ENCODE results near the gene CHST6.
"Not testable (repeated sequence)": the region's sequence is repeated elsewhere in the genome, so short reads cannot be mapped to it uniquely, and the experiment has no call there.

Gene CHST6

GRCh38 chr16:75472908-75473877 lies 22.0 kb downstream of the CHST6 start:
- no peak for DNase-seq

- DNase-seq, result peak; percentile 41
These were observed 23.3 kb downstream of the CHST6 start for GRCh38 chr16:75471723-75472633.

- DNase-seq, result no peak
These were observed 28.5 kb downstream of the CHST6 start for GRCh38 chr16:75466760-75467159.

- peak; percentile 96 for DNase-seq
These were observed 30.9 kb downstream of the CHST6 start, which contains the start of gene TMEM170A for GRCh38 chr16:75464122-75464918. TSS of gene TMEM170A (minus strand) at chr16:75464689. CDS start at chr16:75464600, 89 bp downstream.

- DNase-seq, result peak; percentile 26
These were observed 31.7 kb downstream of the CHST6 start for GRCh38 chr16:75463389-75464121.

- no peak for DNase-seq
These were observed 32.4 kb downstream of the CHST6 start for GRCh38 chr16:75462806-75463205.

GRCh38 chr16:75461575-75461974 lies 33.7 kb downstream of the CHST6 start:
- DNase-seq, result no peak

- no peak for DNase-seq
These were observed 34.8 kb downstream of the CHST6 start for GRCh38 chr16:75460446-75460845.

- DNase-seq, result no peak
These were observed 35.5 kb downstream of the CHST6 start for GRCh38 chr16:75459691-75460090.

- no peak for DNase-seq
These were observed 36.8 kb downstream of the CHST6 start for GRCh38 chr16:75458439-75458838.

- DNase-seq, result no peak
These were observed 37.2 kb downstream of the CHST6 start for GRCh38 chr16:75458029-75458428.

- DNase-seq, result no peak
These were observed 37.7 kb downstream of the CHST6 start for GRCh38 chr16:75457485-75458021.

GRCh38 chr16:75456971-75457370 lies 38.3 kb downstream of the CHST6 start:
- no peak for DNase-seq

GRCh38 chr16:75456486-75456885 lies 38.8 kb downstream of the CHST6 start:
- DNase-seq, result not testable (repeated sequence)

- DNase-seq, result no peak
These were observed 39.6 kb downstream of the CHST6 start for GRCh38 chr16:75455677-75456076.

- no peak for DNase-seq
These were observed 42.6 kb downstream of the CHST6 start for GRCh38 chr16:75452464-75453190.

- DNase-seq, result no peak
These were observed 48.8 kb downstream of the CHST6 start for GRCh38 chr16:75446416-75446815.

- DNase-seq, result no peak
These were observed 49.9 kb downstream of the CHST6 start for GRCh38 chr16:75445298-75445697.

- no peak for DNase-seq
These were observed 51.9 kb downstream of the CHST6 start for GRCh38 chr16:75443298-75443697.

GRCh38 chr16:75433732-75434413 lies 61.4 kb downstream of the CHST6 start:
- peak; percentile 80 for DNase-seq

All from NCI-H226 (cell line).